Cardiac muscle cell (in vitro differentiated cells and primary cell): Measurements from ENCODE around the gene DNAH2. TPM values are rescaled to one million over a fixed set of nuclear protein-coding genes. Genes with fewer than 3 reads are reported as not detected.

Experiments used
- DNase-seq, 2 donors: peaks; one replicate each; pipeline versions ENCODE4 v3.0.0 to v3.0.0-alpha.2; 2010 to 2017; ENCODE audit warnings: low read depth in 1 of 2, low spot score in 1 of 2
- H3K27ac ChIP-seq: fragments of 200-600 bp; sonication (generic); 2 replicates; pipeline ENCODE4 v1.5.1; 2016
- H3K27me3 ChIP-seq: fragments of 200-600 bp; sonication (generic); 2 replicates; pipeline ENCODE4 v1.6.0; 2016; ENCODE audit warnings: control low read depth
- H3K36me3 ChIP-seq: fragments of 200-600 bp; sonication (generic); 2 replicates; pipeline ENCODE4 v1.5.1; 2016; ENCODE audit warnings: control low read depth
- H3K4me1 ChIP-seq: fragments of 200-600 bp; sonication (generic); 2 replicates; pipeline ENCODE4 v1.8.1; 2017; ENCODE audit warnings: low read depth, mild to moderate bottlenecking, mixed run types
- H3K4me3 ChIP-seq: fragments of 200-600 bp; sonication (generic); 2 replicates; pipeline ENCODE4 v1.5.1; 2016; ENCODE audit warnings: mild to moderate bottlenecking
- H3K9me3 ChIP-seq: fragments of 200-600 bp; sonication (generic); 2 replicates; pipeline ENCODE4 v1.5.1; 2017; ENCODE audit warnings: low read depth, mild to moderate bottlenecking, control low read depth
- polyA plus RNA-seq: library from polyadenylated mRNA; unstranded; fragments of >200 nt; fragmentation: Nextera tagmentation; extraction: Ambion mirVana; gene quantifications from 2 replicates; pipeline ENCODE4 v1.2.1, GENCODE V29; 2016
- total RNA-seq: library from RNA; depleted of rRNA; stranded (reverse); fragments of >200 nt; gene quantifications from 2 replicates; pipeline ENCODE4 v1.2.3, GENCODE V29; 2016
- TF ChIP-seq, protein P1 (sequence below): IDR thresholded peaks from 2 replicates; pipeline ENCODE4 v1.5.1; 2012; ENCODE audit warnings: low read depth, mild to moderate bottlenecking, low read length

Gene DNAH2
- total and polyA plus RNA-seq, 2 experiments from 2014 or later: 0.42 to 3.0 TPM

GRCh38 chr17:7825206-7825990, 107.9 kb downstream of the DNAH2 start:
- H3K9me3 ChIP-seq: no peaks in the 10 kb centered on the region
- no peaks in the 10 kb centered on the region for H3K36me3 ChIP-seq
- H3K4me3 ChIP-seq: no peak overlapping the region
- peak in 1 of 2 donors; percentile 50 for DNase-seq
- no peaks in the 10 kb centered on the region for H3K27me3 ChIP-seq
- TF ChIP-seq, protein P1, sequence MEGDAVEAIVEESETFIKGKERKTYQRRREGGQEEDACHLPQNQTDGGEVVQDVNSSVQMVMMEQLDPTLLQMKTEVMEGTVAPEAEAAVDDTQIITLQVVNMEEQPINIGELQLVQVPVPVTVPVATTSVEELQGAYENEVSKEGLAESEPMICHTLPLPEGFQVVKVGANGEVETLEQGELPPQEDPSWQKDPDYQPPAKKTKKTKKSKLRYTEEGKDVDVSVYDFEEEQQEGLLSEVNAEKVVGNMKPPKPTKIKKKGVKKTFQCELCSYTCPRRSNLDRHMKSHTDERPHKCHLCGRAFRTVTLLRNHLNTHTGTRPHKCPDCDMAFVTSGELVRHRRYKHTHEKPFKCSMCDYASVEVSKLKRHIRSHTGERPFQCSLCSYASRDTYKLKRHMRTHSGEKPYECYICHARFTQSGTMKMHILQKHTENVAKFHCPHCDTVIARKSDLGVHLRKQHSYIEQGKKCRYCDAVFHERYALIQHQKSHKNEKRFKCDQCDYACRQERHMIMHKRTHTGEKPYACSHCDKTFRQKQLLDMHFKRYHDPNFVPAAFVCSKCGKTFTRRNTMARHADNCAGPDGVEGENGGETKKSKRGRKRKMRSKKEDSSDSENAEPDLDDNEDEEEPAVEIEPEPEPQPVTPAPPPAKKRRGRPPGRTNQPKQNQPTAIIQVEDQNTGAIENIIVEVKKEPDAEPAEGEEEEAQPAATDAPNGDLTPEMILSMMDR: no peak
- H3K27ac ChIP-seq: no peak overlapping the region
- H3K4me1 ChIP-seq: no peaks in the 10 kb centered on the region

- Histone ChIP-seq H3K4me1 (peaks cover 5% of the 10 kb centered on the region), H3K4me3 (no peak overlapping the region), H3K27ac (no peak overlapping the region), H3K36me3 (no peaks in the 10 kb centered on the region), H3K9me3 (no peaks in the 10 kb centered on the region), H3K27me3 (no peaks in the 10 kb centered on the region)
- TF ChIP-seq, protein P1: no peak
- no peak for DNase-seq
Observed at GRCh38 chr17:7830616-7831015, 113.1 kb downstream of the DNAH2 start.

- Histone ChIP-seq H3K4me3 (no peak overlapping the region), H3K36me3 (no peaks in the 10 kb centered on the region), H3K9me3 (no peaks in the 10 kb centered on the region), H3K27me3 (no peaks in the 10 kb centered on the region), H3K27ac (no peak overlapping the region), H3K4me1 (peaks cover 5% of the 10 kb centered on the region)
- TF ChIP-seq, protein P1: no peak
- no peak for DNase-seq
Observed at GRCh38 chr17:7831233-7831632, 113.7 kb downstream of the DNAH2 start.

GRCh38 chr17:7832431-7832830, 114.9 kb downstream of the DNAH2 start:
- H3K36me3 ChIP-seq: no peaks in the 10 kb centered on the region
- H3K4me3 ChIP-seq: no peak overlapping the region
- TF ChIP-seq, protein P1: no peak
- no peaks in the 10 kb centered on the region for H3K27me3 ChIP-seq
- H3K27ac ChIP-seq: no peak overlapping the region
- H3K9me3 ChIP-seq: no peaks in the 10 kb centered on the region
- peaks cover 5% of the 10 kb centered on the region for H3K4me1 ChIP-seq
- DNase-seq: no peak

DNA sequence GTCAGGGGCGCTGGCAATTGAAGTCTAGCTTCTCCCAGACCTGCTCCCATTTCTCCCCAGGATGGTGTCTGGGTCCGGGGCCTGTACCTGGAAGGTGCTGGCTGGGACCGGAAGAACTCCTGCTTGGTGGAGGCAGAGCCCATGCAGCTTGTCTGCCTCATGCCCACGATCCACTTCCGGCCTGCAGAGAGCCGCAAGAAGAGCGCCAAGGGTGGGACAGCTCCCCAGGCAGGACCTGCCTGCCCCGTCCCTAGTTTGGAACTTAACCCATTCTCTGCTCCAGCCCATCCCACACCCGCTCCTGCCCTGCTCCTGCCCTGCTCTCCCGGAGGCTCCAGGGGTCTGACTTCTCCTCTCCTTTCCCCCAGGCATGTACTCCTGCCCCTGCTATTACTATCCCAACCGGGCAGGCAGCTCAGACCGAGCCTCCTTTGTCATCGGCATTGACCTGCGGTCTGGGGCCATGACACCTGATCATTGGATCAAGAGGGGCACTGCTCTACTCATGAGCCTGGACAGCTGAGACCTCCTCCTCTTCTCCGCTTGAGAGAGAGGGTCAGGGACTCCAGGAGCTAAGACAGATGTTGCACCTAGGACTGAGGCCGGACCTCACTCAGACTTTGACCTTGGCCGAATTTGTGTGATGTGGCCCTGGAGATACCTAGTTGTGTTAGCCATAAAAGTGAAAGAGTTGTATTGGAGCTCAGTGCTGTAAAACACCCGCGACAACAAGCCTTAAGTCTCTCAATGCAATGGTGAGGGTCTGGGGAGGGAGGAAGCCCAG, 115.7 kb downstream of the DNAH2 start:
- Histone ChIP-seq H3K27me3 (no peaks in the 10 kb centered on the region), H3K36me3 (no peaks in the 10 kb centered on the region), H3K4me1 (peaks cover 8% of the 10 kb centered on the region), H3K4me3 (peak overlapping the region; percentile 84), H3K27ac (no peak overlapping the region), H3K9me3 (no peaks in the 10 kb centered on the region)
- DNase-seq: no peak
- TF ChIP-seq, protein P1: no peak
